GM23338 (cell line): ENCODE data around the gene STAT5B. TPM values are rescaled to one million over a fixed set of nuclear protein-coding genes. Genes with fewer than 3 reads are reported as not detected.
"Not testable (repeated sequence)": the region's sequence is repeated elsewhere in the genome, so short reads cannot be mapped to it uniquely, and the experiment has no call there.

Experiments
- ATAC-seq: fragments of 200-7000 bp; cut with Tn5 transposase; 3 replicates; pipeline ENCODE4 v1.9.1; 2020
- DNase-seq: peaks from one replicate; pipeline ENCODE4 v3.0.0-alpha.2; 2015; ENCODE audit warnings: low spot score
- H2AFZ ChIP-seq: fragments of 200-600 bp; sonication (generic); 2 replicates; pipeline ENCODE4 v1.8.0; 2016; ENCODE audit warnings: antibody characterized with exemption, mild to moderate bottlenecking, moderate library complexity
- H3F3A ChIP-seq: fragments of 200-600 bp; sonication (generic); replicated peaks from 2 replicates; pipeline ENCODE4 v1.8.0; 2017; ENCODE audit warnings: antibody characterized with exemption, mixed run types, low read depth
- H3K27ac ChIP-seq: fragments of 200-600 bp; sonication (generic); 2 replicates; pipeline ENCODE4 v1.6.1; 2016; ENCODE audit warnings: low read depth
- H3K27me3 ChIP-seq: fragments of 200-600 bp; sonication (generic); 2 replicates; pipeline ENCODE4 v1.8.0; 2016; ENCODE audit warnings: mild to moderate bottlenecking, mixed run types, moderate library complexity; ENCODE audit not compliant: insufficient read depth
- H3K36me3 ChIP-seq: fragments of 200-600 bp; sonication (generic); 2 replicates; pipeline ENCODE4 v1.8.0; 2016; ENCODE audit warnings: mild to moderate bottlenecking; ENCODE audit not compliant: insufficient read depth
- H3K4me1 ChIP-seq: fragments of 200-600 bp; sonication (generic); 2 replicates; pipeline ENCODE4 v1.8.0; 2016; ENCODE audit warnings: mild to moderate bottlenecking, moderate library complexity; ENCODE audit not compliant: insufficient read depth
- H3K4me2 ChIP-seq: fragments of 200-600 bp; sonication (generic); 2 replicates; pipeline ENCODE4 v1.7.1; 2017; ENCODE audit warnings: mixed run types
- H3K4me3 ChIP-seq: fragments of 200-600 bp; sonication (generic); 2 replicates; pipeline ENCODE4 v1.6.1; 2016; ENCODE audit warnings: mixed run types
- H3K79me2 ChIP-seq: fragments of 200-600 bp; sonication (generic); replicated peaks from 2 replicates; pipeline ENCODE4 v1.8.0; 2017; ENCODE audit warnings: mild to moderate bottlenecking; ENCODE audit not compliant: insufficient read depth
- H3K9me2 ChIP-seq: fragments of 200-600 bp; sonication (generic); 2 replicates; pipeline ENCODE4 v1.8.0; 2017; ENCODE audit not compliant: insufficient read depth
- H4K20me1 ChIP-seq: fragments of 200-600 bp; sonication (generic); replicated peaks from 2 replicates; pipeline ENCODE4 v1.8.0; 2017; ENCODE audit warnings: mild to moderate bottlenecking; ENCODE audit not compliant: insufficient read depth
- H3K27ac Mint-ChIP-seq: 2 replicates; pipeline ENCODE4 v1.8.0; 2020; ENCODE audit warnings: inconsistent platforms, mild to moderate bottlenecking, moderate library complexity, mixed read lengths
- H3K27me3 Mint-ChIP-seq: 3 replicates; pipeline ENCODE4 v1.8.0; 2022; ENCODE audit warnings: low read depth, mild to moderate bottlenecking, moderate library complexity, mixed read lengths, inconsistent platforms; ENCODE audit not compliant: insufficient read depth, poor library complexity
- H3K36me3 Mint-ChIP-seq: 3 replicates; pipeline ENCODE4 v1.8.0; 2021; ENCODE audit warnings: low read depth, mild to moderate bottlenecking, inconsistent platforms, moderate library complexity, mixed read lengths
- H3K4me1 Mint-ChIP-seq: 3 replicates; pipeline ENCODE4 v1.8.0; 2020; ENCODE audit warnings: mild to moderate bottlenecking, inconsistent platforms, mixed read lengths
- H3K4me3 Mint-ChIP-seq: 3 replicates; pipeline ENCODE4 v1.8.0; 2021; ENCODE audit warnings: moderate library complexity, mild to moderate bottlenecking, inconsistent platforms, mixed read lengths
- H3K9me3 Mint-ChIP-seq: 3 replicates; pipeline ENCODE4 v1.8.0; 2020; ENCODE audit warnings: moderate library complexity, mild to moderate bottlenecking, inconsistent platforms, mixed read lengths
- CREB1 ChIP-seq: fragments of 250-450 bp; sonication (Bioruptor Pico); IDR thresholded peaks from 2 replicates; pipeline ENCODE4 v1.5.0; 2020; ENCODE audit warnings: low read depth, mild to moderate bottlenecking, moderate library complexity
- CTCF ChIP-seq, 2 experiments: fragments of 200-600 bp in 1 of 2; sonication (generic) in 1 of 2; conservative IDR thresholded peaks; 2 replicates each; pipeline versions ENCODE4 v1.5.1 to v1.6.1; 2016 to 2017; ENCODE audit warnings: antibody characterized with exemption in 2 of 2, low read depth in 2 of 2, mild to moderate bottlenecking in 2 of 2, moderate library complexity in 1 of 2
- EZH2 ChIP-seq: fragments of 200-600 bp; sonication (generic); IDR thresholded peaks from one replicate; pipeline ENCODE4 v1.8.0; 2017; ENCODE audit warnings: antibody characterized with exemption, mild to moderate bottlenecking, low read depth; ENCODE audit not compliant: unreplicated experiment
- EZH2phosphoT487 ChIP-seq: fragments of 200-600 bp; sonication (generic); IDR thresholded peaks from one replicate; pipeline ENCODE4 v1.8.1; 2018; ENCODE audit warnings: antibody characterized with exemption; ENCODE audit not compliant: unreplicated experiment
- NANOG ChIP-seq: IDR thresholded peaks from 2 replicates; pipeline ENCODE4 v1.6.1; 2016; ENCODE audit warnings: antibody characterized with exemption, borderline replicate concordance
- POLR2AphosphoS5 ChIP-seq: IDR thresholded peaks from 2 replicates; pipeline ENCODE4 v1.6.1; 2016; ENCODE audit warnings: antibody characterized with exemption, low read depth
- REST ChIP-seq: IDR thresholded peaks from one replicate; pipeline ENCODE4 v1.6.1; 2018; ENCODE audit warnings: antibody characterized with exemption; ENCODE audit not compliant: unreplicated experiment
- ZNF114 ChIP-seq: fragments of 250-450 bp; sonication (Bioruptor Pico); IDR thresholded peaks from 2 replicates; pipeline ENCODE4 v1.5.0; 2020; ENCODE audit warnings: mild to moderate bottlenecking, moderate library complexity
- ZNF331 ChIP-seq: fragments of 250-450 bp; sonication (Bioruptor Pico); IDR thresholded peaks from 2 replicates; pipeline ENCODE4 v1.5.0; 2020; ENCODE audit warnings: low read depth, mild to moderate bottlenecking, moderate library complexity
- polyA plus RNA-seq: library from polyadenylated mRNA; unstranded; fragments of >200 nt; fragmentation: Nextera tagmentation; extraction: Ambion mirVana; gene quantifications from 2 replicates; pipeline ENCODE4 v1.2.1, GENCODE V29; 2016
- total RNA-seq: library from RNA; depleted of rRNA; stranded (reverse); fragments of >200 nt; shearing (Covaris generic); gene quantifications from 2 replicates; pipeline ENCODE4 v1.2.3, GENCODE V29; 2014

Gene STAT5B
- total and polyA plus RNA-seq, 2 experiments from 2014 or later, result 13.9 to 60.5 TPM

- TF ChIP-seq REST, result no peak
- TF ChIP-seq ZNF114 (CRISPR knock-in tag), result no peak
- no peak for TF ChIP-seq EZH2phosphoT487
These were observed 29.6 kb upstream of the STAT5B start (continued) for GRCh38 chr17:42305543-42306384.

- H3K27me3 Mint-ChIP-seq, result peaks cover 23% of the 10 kb centered on the region
- H4K20me1 ChIP-seq, H3K9me3 Mint-ChIP-seq, H3K4me1 Mint-ChIP-seq, ATAC-seq, H3K36me3 ChIP-seq, DNase-seq, H3K4me3 ChIP-seq, H3K4me3 Mint-ChIP-seq, H3K27ac ChIP-seq, H3F3A ChIP-seq, H3K79me2 ChIP-seq, H3K36me3 Mint-ChIP-seq, H3K27ac Mint-ChIP-seq, H3K9me2 ChIP-seq, H3K4me2 ChIP-seq, H3K4me1 ChIP-seq, H3K27me3 ChIP-seq, H2AFZ ChIP-seq: not testable (repeated sequence)
These were observed 28.8 kb upstream of the STAT5B start for GRCh38 chr17:42305031-42305330.

GRCh38 chr17:42304187-42305030, 28.2 kb upstream of the STAT5B start:
- Mint-ChIP-seq H3K27ac (no peak overlapping the region), H3K27me3 (peaks cover 23% of the 10 kb centered on the region), H3K9me3 (no peaks in the 10 kb centered on the region), H3K4me3 (no peak overlapping the region), H3K4me1 (peaks cover 6% of the 10 kb centered on the region; the same call in 2 of the 3 replicates), H3K36me3 (no peaks in the 10 kb centered on the region; the same call in 2 of the 3 replicates)
- Histone ChIP-seq H3F3A (no peaks in the 10 kb centered on the region), H2AFZ (no peak overlapping the region), H3K27ac (no peak overlapping the region), H3K79me2 (no peaks in the 10 kb centered on the region), H3K4me1 (no peaks in the 10 kb centered on the region), H3K9me2 (no peaks in the 10 kb centered on the region), H3K36me3 (no peaks in the 10 kb centered on the region), H3K4me2 (no peak overlapping the region), H3K4me3 (no peak overlapping the region), H3K27me3 (no peaks in the 10 kb centered on the region), H4K20me1 (no peaks in the 10 kb centered on the region)
- TF ChIP-seq CREB1, result no peak
- no peak for TF ChIP-seq CTCF (conservative IDR thresholded peaks at IDR 0.05; ENCODE audit: low read depth in 2 of 2)
- no peak for TF ChIP-seq POLR2AphosphoS5
- no peak for TF ChIP-seq ZNF114 (CRISPR knock-in tag)
- TF ChIP-seq NANOG, result no peak
- TF ChIP-seq EZH2phosphoT487, result no peak
- TF ChIP-seq ZNF331 (CRISPR knock-in tag), result no peak
- TF ChIP-seq EZH2, result no peak
- no peak for DNase-seq
- no peak for ATAC-seq
